GM12875 (cell line): Measurements from ENCODE around the gene PALLD.

ENCODE experiments used
- H3K4me3 ChIP-seq: one replicate; pipeline ENCODE4 v1.5.1; 2011; ENCODE audit warnings: low read depth, low read length, control low read depth
- CTCF ChIP-seq: IDR thresholded peaks from 2 replicates; pipeline ENCODE4 v1.5.1; 2011; ENCODE audit warnings: low read depth, mild to moderate bottlenecking, control low read depth, inconsistent platforms, low read length, moderate library complexity, borderline replicate concordance; ENCODE audit not compliant: insufficient read depth

Gene PALLD

GRCh38 chr4:168794092-168794707, 297.3 kb downstream of the PALLD start:
- no peak overlapping the region for H3K4me3 ChIP-seq
- TF ChIP-seq CTCF: no peak

- no peak for TF ChIP-seq CTCF
- no peak overlapping the region for H3K4me3 ChIP-seq
Observed at GRCh38 chr4:168794881-168795280, 298.0 kb downstream of the PALLD start.

GRCh38 chr4:168795346-168795745, 298.5 kb downstream of the PALLD start:
- no peak for TF ChIP-seq CTCF
- no peak overlapping the region for H3K4me3 ChIP-seq

- TF ChIP-seq CTCF: no peak
- H3K4me3 ChIP-seq: no peak overlapping the region
Observed at GRCh38 chr4:168796362-168797106, 299.7 kb downstream of the PALLD start.

- TF ChIP-seq CTCF: no peak
- H3K4me3 ChIP-seq: no peak overlapping the region
Observed at GRCh38 chr4:168797194-168797593, 300.3 kb downstream of the PALLD start.

- H3K4me3 ChIP-seq: no peak overlapping the region
- TF ChIP-seq CTCF: no peak
Observed at GRCh38 chr4:168797738-168798375, 301.0 kb downstream of the PALLD start.
